AG04449 (cell line): ENCODE data around the gene AK2.

Source experiments
- CTCF ChIA-PET: fragments of 350-600 bp; formaldehyde crosslinking; extraction: SDS; loops from one replicate; lab custom pipeline; 2021; ENCODE audit warnings: antibody characterized with exemption; lab: Yijun Ruan, JAX
- POLR2A ChIA-PET: fragments of 400-600, 350-600 bp; formaldehyde crosslinking; extraction: SDS; loops from one replicate; lab custom pipeline; 2020; ENCODE audit warnings: antibody characterized with exemption, inconsistent platforms; lab: Yijun Ruan, JAX
- DNase-seq: peaks from one replicate; pipeline ENCODE4 v3.0.0-alpha.2; 2010; ENCODE audit warnings: low read depth, low spot score
- H3K4me3 ChIP-seq: 2 replicates; pipeline ENCODE4 v1.5.1; 2011; ENCODE audit warnings: low read depth, mild to moderate bottlenecking, control low read depth, low read length
- CTCF ChIP-seq: IDR thresholded peaks from one replicate; pipeline ENCODE4 v1.5.1; 2011; ENCODE audit warnings: mild to moderate bottlenecking, moderate library complexity, low read length, control low read depth, inconsistent platforms; ENCODE audit not compliant: insufficient read depth; ENCODE audit errors: missing control alignments

AK2 gene

DNA sequence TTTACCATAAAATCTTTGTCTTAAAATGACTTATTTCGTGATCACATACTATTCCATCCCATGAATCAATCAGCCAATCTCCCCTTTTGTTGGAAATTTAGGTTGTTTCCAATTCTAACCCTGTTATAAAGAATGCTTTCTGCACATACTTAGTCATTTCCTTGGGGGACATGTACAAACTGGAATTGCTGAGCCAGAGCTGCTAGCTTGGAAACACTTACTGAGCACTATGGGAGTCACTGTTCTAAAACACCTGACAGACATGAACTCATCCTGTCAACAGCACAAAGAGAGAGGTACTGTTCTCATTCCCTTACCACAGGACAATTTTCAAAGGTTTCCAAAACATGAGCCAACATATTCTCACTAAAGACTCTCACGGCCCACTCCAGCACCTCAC, 32.1 kb downstream of the AK2 start:
- DNase-seq = no peak
- TF ChIP-seq CTCF = no peak
- ChIA-PET CTCF (interaction anchor here (1.1 to 11.3 kb wide), 10 partner anchors 12 to 604 kb away, joined by 3 to 277 read pairs (median 19); no protein-coding TSS in a partner anchor), POLR2A (no interaction called here)
- H3K4me3 ChIP-seq = no peak overlapping the region

- POLR2A ChIA-PET = no interaction called here
- CTCF ChIA-PET = interaction anchor here (1.9 to 11.3 kb wide), 3 partner anchors 17 to 127 kb away, joined by 5 to 277 read pairs (median 45); no protein-coding TSS in a partner anchor
- no peak for TF ChIP-seq CTCF
- no peak overlapping the region for H3K4me3 ChIP-seq
- DNase-seq = no peak
Measured at GRCh38 chr1:33003657-33004056, 33.0 kb downstream of the AK2 start.

DNA sequence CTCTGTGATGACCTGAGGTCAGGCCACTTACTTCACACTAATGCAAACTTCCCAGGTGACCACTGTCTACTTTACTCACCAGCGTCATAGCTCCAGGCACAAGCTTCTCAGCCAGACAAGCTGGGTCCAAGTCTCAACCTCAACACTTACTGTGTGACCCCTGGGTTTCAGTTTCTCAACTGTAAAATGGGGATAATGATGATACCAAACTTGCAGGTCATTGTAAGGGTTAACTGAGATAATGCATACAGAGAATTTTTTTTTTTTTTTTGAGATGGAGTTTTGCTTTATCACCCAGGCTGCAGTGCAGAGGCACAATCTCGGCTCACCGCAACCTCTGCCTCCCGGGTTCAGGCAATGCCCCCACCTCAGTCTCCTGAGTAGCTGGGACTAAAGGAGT, 34.7 kb downstream of the AK2 start:
- POLR2A ChIA-PET = no interaction called here
- no peak overlapping the region for H3K4me3 ChIP-seq
- DNase-seq = no peak
- TF ChIP-seq CTCF = no peak
- CTCF ChIA-PET = interaction anchor here (1.2 to 11.3 kb wide), 4 partner anchors 7 to 69 kb away, joined by 4 to 277 read pairs (median 4); no protein-coding TSS in a partner anchor

DNA sequence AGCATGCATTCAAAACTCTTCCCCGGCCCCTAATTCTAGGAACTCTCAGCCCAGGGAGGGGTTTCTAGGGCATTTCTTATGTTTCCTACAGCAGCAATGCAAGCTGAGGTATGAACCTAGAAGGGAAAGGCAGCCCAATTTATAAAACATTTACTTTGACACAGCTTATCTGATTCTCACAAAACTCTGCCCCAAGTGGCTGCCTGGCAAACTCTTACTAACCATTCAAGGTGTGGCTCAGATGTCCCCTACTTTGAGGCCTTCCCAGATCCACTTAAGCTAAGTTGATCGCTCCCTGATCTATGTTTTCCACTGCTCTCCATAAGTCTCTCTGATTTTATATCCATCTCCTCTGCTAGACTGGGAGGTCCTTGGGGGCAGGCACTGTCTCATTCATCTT, 35.4 kb downstream of the AK2 start:
- ChIA-PET CTCF (interaction anchor here (0.9 to 11.3 kb wide), 5 partner anchors 8 to 68 kb away, joined by 3 to 277 read pairs (median 4); no protein-coding TSS in a partner anchor), POLR2A (interaction anchor here (0.7 kb wide), 1 partner anchor 41 kb away, joined by 3 read pairs; no protein-coding TSS in a partner anchor)
- peak; percentile 15 for TF ChIP-seq CTCF
- H3K4me3 ChIP-seq = no peak overlapping the region
- no peak for DNase-seq

DNA sequence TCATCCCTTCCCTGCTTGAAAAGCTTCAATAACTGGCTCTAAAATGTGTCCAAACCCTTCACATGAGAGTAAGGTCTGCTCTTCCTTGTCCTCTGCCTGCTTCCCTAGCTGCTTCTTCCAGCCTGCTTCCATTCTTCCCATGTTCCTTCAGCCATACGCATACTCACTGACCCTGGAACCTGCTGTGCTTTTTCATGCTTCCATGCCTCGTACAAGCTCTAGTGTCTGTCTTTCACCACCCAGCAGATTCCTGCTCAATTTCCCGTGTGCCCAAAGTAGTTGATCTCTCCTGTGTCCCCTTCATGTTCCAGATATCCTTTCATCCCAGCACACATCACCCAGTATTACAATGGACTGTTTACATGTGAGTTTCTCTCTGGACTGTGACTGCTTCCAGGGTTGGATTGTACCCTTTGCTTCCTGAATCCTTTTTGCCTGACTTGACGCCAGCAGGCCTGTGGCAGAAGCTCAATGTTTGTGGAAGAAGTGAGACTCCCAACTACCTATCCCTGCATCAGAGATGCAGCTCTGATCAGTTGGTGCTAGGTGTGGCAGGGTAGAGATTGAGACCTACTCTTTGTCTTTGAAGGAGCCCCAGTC, 36.2 kb downstream of the AK2 start:
- H3K4me3 ChIP-seq = no peak overlapping the region
- CTCF ChIA-PET = interaction anchor here (0.6 to 11.3 kb wide), 6 partner anchors 8 to 67 kb away, joined by 3 to 277 read pairs (median 4); no protein-coding TSS in a partner anchor
- no peak for TF ChIP-seq CTCF
- POLR2A ChIA-PET = no interaction called here
- no peak for DNase-seq

DNA sequence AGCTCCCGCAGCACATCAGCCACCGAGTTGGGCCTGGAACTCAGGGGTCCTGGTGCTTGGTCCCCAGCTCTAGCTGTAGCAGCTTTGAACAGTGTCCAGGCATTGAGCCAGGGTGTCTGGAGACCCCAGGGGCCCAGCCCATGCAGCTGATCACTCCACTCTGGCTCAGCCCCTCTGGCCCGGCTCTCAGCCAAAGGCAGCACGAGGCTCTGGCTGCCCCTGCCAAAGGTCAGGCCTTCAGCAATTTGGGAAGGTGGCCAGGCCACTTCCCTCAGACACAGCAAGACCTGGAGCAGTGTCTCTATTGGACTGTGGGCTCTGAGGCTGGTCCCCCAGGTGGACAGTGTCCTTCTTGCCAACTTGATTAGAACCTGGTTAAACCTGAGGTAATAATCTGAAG, 37.7 kb downstream of the AK2 start:
- no peak for DNase-seq
- ChIA-PET POLR2A (interaction anchor here (1.2 kb wide), 1 partner anchor 8 kb away, joined by 3 read pairs; no protein-coding TSS in a partner anchor), CTCF (interaction anchor here (0.9 to 4.2 kb wide), 5 partner anchors 8 to 123 kb away, joined by 3 to 44 read pairs (median 3); no protein-coding TSS in a partner anchor)
- no peak overlapping the region for H3K4me3 ChIP-seq
- TF ChIP-seq CTCF = no peak
